ENCODE data around the gene MAT2B.

The MAT2B gene

DNA sequence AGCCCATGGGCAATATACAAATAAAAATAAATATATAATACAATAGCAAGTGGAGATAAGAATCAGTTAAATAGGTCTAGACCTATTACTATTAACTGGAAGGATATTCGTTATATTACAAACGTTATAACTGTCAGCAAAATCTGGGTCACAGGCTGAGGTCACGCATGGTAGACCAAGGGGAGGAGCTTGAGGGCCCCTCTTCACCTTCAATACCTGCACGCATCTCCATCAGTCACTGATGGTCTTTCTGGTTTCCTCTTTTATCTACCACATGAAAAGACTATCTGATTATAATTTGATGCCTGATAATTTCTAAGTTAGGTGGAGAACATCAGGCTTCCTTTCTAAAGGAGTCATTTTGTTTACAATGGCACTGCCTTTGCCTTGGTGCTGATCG, 43.2 kb downstream of the MAT2B start:
- TF ChIP-seq, protein P1, sequence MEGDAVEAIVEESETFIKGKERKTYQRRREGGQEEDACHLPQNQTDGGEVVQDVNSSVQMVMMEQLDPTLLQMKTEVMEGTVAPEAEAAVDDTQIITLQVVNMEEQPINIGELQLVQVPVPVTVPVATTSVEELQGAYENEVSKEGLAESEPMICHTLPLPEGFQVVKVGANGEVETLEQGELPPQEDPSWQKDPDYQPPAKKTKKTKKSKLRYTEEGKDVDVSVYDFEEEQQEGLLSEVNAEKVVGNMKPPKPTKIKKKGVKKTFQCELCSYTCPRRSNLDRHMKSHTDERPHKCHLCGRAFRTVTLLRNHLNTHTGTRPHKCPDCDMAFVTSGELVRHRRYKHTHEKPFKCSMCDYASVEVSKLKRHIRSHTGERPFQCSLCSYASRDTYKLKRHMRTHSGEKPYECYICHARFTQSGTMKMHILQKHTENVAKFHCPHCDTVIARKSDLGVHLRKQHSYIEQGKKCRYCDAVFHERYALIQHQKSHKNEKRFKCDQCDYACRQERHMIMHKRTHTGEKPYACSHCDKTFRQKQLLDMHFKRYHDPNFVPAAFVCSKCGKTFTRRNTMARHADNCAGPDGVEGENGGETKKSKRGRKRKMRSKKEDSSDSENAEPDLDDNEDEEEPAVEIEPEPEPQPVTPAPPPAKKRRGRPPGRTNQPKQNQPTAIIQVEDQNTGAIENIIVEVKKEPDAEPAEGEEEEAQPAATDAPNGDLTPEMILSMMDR (IDR thresholded peaks at IDR 0.05; ENCODE audit: borderline replicate concordance, insufficient read depth, low read depth, low read length), result no peak
- no peak overlapping the region for H3K4me3 ChIP-seq (ENCODE audit: low read depth, low read length)

DNA sequence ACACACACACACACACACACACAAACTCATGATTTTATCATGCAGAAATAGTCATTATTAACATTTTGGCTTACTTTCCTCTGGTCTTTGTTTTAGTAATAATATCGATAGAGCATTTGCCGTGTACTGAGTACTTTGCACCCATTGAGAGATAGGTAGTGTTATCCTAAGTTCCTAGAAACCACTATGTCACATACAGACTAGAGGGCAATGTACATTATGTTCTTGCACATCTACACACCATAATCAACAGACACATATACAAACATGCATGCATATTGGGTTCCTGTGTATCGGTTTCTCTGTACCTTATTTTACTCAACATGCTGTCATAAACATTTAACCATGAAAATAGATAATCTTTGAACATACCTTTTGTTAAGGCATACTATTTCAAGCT, 45.7 kb downstream of the MAT2B start:
- TF ChIP-seq, protein P1 (IDR thresholded peaks at IDR 0.05; ENCODE audit: borderline replicate concordance, insufficient read depth, low read depth, low read length), result no peak
- H3K4me3 ChIP-seq (ENCODE audit: low read depth, low read length), result no peak overlapping the region

DNA sequence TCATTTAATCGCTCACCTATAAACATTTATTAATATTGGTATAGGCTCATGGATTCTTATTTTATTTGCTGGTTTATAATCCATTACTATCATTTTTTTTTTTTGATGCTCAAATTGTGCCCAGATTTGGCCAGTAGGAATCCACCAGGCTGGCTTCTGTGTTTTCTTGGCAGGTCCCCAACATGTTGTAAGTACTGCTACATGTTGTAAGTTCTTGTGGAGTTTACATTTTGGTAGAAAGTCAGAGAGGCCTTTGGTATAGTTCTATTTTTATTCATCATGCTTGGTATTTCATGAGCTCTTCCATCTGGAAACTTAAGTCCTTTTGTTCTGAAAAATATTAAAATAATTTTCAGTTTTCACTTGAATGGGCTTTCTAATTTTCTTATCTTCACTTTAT, 47.1 kb downstream of the MAT2B start:
- TF ChIP-seq, protein P1 (IDR thresholded peaks at IDR 0.05; ENCODE audit: borderline replicate concordance, insufficient read depth, low read depth, low read length), result no peak
- no peak overlapping the region for H3K4me3 ChIP-seq (ENCODE audit: low read depth, low read length)

DNA sequence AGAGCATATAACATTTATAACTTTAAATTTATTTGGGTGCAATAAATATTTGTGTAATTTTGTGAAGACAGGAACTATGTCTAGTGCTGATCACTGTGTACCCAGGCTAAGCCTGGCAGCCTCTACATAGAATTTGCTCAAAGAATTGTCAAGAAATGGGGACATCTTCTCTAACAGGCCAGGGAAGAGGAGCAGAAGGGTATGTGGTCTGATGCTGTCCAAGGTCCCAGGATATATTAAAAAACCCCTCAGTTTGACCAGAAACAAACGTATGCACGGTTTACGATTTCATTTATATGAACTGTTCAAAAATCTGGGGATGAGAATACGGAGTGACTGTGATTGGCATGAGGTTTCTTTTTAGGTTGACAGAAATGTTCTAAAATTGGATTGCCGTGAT, 55.9 kb downstream of the MAT2B start:
- no peak overlapping the region for H3K4me3 ChIP-seq (ENCODE audit: low read depth, low read length)
- TF ChIP-seq, protein P1 (IDR thresholded peaks at IDR 0.05; ENCODE audit: borderline replicate concordance, insufficient read depth, low read depth, low read length), result no peak

DNA sequence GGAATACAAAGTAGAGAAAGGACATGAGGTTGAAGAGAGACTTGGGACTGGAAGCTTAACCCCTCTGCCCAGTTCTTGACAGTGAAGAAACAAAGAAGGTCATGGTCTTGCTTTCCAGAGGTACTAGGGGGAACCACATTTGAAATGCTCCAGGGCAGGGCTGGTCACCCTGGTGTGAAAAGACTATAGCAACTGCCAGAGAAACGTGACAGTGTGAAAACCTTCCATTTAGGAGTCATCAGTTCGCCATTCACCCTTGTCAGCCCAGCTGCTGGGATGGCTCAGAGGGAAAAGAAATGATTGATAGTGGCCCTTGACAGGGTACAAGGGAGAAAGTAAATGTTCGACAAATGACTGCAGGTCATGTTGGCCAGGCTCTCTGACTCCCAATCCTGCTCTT, 56.7 kb downstream of the MAT2B start:
- no peak overlapping the region for H3K4me3 ChIP-seq (ENCODE audit: low read depth, low read length)
- TF ChIP-seq, protein P1 (IDR thresholded peaks at IDR 0.05; ENCODE audit: borderline replicate concordance, insufficient read depth, low read depth, low read length), result no peak

DNA sequence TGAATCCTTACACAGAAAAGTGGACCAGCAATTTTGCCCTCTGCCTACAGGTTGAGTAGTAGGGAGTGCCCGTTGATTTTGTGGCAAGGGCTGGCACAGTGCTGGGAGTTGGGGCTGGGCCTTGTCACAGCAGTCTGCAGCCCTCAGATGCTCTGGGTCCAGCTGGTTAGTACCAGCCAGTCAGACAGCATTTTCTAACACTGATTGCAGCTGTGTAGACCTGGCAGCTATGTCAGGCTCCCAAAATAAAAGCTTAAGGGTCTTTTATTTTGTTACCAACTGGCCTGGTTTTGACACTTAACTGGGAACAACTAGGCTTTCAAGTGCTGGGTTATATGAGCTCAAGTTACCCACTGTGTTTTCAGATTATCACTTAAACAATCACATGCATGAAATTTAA, 57.7 kb downstream of the MAT2B start:
- TF ChIP-seq, protein P1 (IDR thresholded peaks at IDR 0.05; ENCODE audit: borderline replicate concordance, insufficient read depth, low read depth, low read length), result no peak
- no peak overlapping the region for H3K4me3 ChIP-seq (ENCODE audit: low read depth, low read length)

DNA sequence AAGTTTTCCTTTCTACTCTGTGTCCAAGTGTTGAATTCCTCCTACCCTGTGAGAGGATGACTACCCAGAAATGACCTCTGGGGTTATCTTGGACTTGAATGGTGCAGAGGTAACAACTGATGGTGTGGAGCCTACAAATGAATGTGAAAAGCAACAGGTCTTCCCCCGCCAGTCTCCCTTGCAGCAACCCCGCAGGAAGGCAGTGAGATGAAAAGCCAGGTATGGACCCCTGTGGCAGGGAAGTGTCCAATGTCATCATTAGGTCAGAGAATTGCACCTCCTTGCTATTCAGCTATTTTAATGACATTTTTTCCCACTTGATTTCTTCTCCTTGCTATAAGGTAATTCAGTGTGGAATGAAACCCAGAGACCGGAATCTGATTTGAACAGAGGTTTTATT, 58.5 kb downstream of the MAT2B start:
- H3K4me3 ChIP-seq (ENCODE audit: low read depth, low read length), result no peak overlapping the region
- TF ChIP-seq, protein P1 (IDR thresholded peaks at IDR 0.05; ENCODE audit: borderline replicate concordance, insufficient read depth, low read depth, low read length), result no peak
